GM19452 (cell line): Measurements from ENCODE around the gene PARP16.
"Not testable (repeated sequence)": the region's sequence is repeated elsewhere in the genome, so short reads cannot be mapped to it uniquely, and the experiment has no call there.

ENCODE experiments used
- ATAC-seq: cut with Tn5 transposase; IDR thresholded peaks from one replicate; pipeline ENCODE4 v1.9.1; 2021; ENCODE audit not compliant: unreplicated experiment

Gene PARP16

DNA sequence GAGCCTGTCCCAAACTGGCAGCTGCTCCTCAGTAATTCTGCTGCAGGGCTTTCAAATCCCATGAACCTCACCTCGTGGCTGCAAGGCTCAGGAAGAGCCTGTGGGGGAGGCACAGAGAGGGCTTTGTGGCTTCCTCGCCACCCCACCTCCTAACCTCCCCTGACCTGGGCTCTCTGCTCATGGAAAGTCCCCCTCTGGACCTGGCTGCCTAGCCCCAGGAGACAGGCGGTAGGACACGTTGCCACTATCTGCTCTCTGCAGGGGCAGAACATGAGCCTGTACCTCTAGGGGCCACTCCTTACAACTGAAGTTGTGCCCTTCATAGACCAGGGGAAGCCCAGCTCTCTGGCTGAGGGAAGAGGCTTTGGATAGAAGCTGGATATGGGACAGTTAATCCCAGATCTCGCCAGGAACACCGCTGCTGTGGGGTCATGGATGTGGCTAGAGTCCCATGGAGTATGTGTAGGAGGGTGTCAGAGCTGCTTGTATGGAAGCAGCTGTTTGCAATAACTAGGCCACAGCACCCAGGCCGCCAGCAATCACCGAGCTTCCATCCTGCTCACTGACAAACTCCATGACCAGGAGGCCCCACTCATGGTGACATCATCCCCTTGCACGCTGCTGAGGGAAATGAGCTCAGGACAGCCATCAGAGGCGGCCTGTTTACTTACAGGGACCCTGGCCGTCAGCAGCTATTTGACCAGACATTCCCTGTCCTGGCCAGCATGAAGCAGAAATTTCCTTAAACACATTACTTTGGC lies 41.4 kb downstream of the PARP16 start:
- no peak for ATAC-seq

DNA sequence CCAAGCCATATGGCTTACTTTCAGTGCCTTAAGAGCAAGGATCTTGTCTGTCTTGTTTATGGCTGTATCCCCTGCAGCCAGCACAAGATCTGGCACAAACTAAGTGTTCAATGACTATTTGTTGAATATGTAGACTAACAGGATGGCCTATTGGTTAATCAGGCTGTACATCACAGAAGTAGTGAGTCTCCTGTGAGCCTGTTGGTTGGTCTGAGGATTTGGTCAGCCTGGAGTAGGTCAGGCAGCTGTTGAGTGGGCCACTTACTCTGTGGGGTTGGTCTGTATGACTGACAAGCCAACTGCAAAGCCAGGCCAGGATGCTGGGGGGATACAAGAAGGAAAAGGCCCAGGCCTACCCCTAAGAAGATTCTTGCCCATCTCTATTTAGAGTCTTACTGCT lies 42.0 kb downstream of the PARP16 start:
- no peak for ATAC-seq

DNA sequence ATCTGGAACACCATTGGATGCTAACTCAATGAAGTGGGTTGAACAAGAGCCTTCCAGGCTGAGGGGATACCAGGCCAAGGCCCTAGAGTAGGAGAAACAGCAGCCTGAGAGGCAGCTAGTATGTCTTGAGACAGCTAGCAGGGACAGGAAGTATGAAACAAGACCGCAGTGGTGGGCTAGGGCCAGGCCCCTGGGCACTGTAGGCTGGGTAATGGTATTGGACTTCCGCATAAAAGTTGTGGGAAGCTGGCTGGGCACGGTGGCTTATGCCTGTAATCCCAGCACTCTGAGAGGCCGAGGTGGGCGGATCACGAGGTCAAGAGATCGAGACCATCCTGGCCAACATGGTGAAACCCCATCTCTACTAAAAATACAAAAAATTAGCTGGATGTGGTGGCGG lies 50.2 kb downstream of the PARP16 start:
- ATAC-seq = not testable (repeated sequence)

DNA sequence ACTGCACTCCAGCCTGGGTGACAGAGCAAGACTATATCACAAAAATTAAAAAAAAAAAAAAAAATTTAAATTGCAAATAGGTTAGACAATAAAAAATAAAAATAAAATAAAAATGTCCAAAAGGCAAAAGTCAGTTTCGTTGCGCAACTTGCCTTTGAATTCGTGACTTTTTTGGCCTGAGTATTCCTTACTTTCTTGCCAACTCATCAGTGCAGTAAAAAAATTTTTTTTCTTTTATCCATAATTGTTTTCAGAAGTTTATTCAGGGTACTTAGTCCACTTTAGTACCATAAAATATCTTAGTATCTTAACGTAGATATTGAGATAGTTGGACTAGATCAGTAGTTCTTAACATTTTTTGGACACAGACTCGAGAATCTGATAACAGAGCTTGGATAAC lies 53.0 kb downstream of the PARP16 start:
- no peak for ATAC-seq

DNA sequence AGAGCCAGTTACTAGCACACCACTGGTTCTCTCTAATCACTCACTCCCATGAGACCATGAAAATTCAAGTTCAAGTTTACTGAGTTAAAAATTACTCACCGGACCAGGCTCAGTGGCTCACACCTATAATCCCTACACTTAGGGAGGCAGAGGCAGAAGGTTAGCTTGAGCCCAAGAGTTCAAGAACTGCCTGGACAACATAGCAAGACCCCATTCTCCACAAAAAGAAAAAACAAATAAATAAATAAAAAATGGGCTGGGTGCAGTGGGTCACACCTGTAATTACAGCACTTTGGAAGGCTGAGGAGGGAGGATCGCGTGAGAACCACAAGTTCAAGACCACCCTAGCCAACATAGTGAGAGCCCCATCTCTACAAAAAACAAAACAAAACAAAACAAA lies 54.2 kb downstream of the PARP16 start:
- ATAC-seq = no peak

DNA sequence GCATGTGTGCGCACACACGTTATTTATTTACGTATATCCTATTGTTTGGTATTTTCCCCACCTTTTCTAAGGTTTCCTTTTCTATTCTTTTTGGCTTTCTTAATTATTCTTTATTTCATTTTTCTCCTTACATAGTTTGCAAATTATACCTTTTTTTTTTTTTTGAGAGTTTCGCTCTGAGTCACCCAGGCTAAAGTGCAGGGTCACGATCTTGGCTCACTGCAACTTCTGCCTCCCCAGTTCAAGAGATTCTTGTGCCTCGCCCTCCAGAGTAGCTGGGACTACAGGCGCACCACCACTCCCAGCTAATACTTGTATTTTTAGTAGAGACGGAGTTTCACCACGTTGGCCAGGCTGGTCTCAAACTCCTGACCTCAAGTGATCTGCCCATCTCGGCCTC lies 55.4 kb downstream of the PARP16 start:
- ATAC-seq = no peak

DNA sequence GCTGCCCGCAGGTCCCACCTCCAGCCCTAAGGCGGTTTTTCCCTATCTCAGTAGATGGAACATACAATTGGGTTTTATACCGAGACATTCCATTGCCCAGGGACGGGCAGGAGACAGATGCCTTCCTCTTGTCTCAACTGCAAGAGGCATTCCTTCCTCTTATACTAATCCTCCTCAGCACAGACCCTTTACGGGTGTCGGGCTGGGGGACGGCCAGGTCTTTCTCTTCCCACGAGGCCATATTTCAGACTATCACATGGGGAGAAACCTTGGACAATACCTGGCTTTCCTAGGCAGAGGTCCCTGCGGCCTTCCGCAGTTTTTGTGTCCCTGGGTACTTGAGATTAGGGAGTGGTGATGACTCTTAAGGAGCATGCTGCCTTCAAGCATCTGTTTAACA lies 59.8 kb downstream of the PARP16 start:
- ATAC-seq = not testable (repeated sequence)

DNA sequence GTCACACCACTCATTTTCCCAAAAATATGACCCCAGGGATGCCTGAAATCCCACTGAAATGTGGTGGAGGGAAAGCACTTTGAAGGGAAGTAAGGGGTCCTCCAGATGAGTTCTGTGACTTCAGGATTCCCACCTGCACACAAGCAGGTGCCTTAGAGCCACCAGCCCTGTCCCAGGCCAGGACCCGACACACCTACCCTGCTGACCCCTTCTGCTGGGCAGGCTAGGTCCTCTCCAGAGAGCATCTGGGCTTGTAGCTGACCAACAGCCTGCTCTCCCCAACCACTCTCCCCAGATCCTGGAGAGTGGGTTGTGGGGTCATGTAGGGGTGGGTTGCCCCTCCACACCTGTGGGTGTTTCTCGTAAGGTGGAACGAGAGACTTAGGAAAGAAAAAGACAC lies 60.5 kb downstream of the PARP16 start:
- no peak for ATAC-seq

DNA sequence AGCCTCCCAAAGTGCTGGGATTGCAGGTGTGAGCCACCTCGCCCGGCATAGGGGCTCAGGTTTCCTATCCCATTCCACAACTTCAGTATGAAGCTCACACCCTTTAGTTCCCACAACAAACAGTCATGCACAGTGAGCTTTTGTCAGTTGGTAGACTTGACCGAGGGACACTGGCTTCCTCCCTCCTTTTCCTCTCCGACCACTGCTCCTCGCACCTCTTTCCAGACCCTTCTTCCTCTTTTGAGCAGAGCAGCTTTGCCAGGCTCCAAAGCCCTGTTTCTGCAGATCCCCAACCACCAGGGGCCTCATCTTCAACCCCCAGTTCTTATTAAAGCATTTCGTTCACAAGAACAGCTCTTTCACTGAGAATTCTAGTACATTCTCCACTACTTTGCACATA lies 62.7 kb downstream of the PARP16 start:
- no peak for ATAC-seq

DNA sequence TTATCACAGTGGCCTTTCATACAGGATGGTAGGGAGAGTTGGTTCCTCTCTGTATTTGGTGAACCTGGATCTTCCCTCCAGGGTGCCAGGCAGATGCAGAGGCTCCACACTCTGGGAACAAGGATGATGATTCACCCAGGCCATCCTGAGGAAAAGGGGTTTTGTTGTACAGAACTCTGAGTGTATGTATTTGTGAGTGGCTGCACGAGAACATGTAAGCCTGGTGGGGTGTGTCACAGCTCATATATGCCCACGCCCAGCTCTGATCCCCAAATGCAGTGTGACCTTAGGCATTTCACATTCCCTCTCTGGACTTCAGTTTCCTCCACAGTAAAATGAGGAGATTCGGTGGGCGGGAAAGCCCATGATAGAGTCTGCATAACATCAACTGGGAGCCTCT lies 63.8 kb downstream of the PARP16 start:
- no peak for ATAC-seq

DNA sequence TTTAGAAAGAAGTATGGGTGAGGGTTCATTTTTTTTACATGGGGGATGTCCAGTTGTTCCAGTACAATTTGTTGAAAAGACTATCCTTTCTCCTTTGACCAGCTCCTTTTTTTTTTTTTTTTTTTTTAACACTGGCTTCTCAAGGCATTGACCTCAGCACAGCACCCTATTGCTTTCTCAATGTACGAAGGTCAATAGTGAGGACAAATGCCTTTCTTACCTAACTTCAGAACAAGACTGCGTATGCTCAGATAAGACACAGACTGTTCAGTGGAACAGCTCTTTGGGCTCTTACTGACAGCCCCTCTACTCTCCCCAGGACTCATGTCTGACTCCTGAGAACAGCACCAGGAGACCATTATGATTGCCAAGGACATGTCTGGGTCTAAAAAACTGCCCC lies 65.0 kb downstream of the PARP16 start:
- ATAC-seq = no peak

DNA sequence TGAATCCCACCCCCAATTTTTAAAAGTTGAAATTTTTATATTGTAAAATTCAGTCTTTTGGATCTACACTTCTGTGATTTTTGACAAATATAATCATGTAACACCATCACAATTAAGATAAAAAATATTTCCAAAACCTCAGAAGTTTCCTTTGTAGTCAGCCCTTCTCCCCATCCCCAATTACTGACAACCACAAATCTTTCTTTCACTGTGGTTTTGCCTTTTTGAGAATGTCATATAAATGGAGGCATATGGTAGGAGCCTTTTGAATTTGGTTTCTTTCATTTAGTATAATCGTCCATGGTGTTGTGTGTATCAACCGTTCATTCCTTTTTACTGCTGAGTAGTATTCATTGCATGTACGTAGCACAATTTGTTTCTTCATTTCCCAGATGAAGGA lies 67.5 kb downstream of the PARP16 start:
- no peak for ATAC-seq

DNA sequence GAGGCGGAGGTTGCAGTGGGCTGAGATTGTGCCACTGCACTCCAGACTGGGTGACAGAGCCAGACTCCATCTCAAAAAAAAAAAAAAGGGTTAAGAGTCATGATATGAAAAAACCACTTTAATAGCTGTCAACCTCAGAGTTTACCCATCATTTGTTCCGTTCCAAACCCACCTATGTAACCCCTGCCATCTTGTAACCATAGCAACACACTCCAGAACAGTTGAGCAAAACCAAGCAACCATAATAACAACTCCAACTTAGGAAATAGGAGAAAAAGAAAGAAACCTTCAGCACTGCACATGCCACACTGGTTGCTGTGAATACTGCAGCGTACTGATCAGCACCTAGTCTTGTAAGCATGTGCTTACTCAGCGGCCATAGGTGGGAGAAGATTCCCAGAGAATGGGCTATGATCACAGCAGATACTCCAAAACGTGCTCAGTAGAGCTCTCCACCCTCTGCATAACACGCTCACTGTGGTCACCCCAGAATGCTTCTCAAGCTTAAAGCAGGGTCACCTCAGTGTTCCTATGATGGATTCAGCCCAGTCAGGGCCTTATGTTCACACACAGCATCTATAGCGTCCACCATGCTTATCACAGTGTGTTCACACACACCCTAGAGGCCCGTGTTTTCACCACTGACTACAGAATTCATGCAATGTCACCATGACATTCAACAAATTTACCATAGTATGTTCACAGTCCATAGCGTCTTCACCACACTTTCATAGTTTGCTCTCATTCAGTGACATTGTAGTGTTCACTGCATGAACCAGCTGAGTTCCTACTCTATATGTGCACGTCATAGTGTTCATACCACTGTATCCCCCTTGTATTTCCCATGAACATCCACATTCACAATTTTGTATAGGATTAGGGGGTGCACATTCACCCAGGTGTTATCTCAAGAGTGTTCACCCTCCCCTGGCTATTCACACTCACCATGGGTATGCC lies 68.9 kb downstream of the PARP16 start:
- no peak for ATAC-seq

DNA sequence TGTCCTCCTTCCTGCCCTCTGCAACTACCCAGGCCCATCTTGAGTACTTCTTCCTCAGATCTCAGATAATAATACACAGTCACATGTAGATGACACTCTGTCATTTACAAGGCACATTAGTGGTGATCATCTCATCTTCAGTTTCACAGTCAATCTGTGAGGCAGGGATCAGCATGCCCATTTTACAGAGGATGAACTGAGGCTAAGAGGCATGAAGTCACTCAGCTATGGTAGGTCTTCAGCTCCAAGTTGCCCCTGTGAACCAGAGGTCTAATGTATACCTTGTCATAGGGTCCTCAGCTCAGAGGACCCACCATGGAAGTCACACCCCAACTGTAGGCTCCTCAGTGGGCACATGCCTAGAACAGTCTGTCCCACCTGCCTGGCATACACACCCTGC lies 71.2 kb downstream of the PARP16 start:
- no peak for ATAC-seq

DNA sequence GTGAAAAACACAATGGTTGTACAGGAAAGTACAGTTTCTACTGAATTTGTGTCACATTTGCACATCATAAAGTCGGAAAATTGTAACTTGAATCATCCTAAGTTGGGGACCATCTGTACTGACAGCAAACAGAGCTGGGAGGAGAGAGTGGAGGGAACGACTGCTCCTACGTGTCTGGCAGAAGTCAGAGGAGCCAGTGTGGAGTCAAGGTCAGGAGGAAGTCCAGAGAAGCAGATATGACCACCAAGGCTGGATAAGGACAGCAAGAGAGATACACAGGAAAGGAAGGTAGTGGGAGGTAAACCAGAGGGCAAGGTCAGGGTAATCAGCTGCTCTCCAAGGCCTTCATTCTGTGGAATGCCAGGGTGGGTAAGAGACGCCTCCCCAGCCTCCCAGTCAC lies 72.7 kb downstream of the PARP16 start:
- no peak for ATAC-seq

DNA sequence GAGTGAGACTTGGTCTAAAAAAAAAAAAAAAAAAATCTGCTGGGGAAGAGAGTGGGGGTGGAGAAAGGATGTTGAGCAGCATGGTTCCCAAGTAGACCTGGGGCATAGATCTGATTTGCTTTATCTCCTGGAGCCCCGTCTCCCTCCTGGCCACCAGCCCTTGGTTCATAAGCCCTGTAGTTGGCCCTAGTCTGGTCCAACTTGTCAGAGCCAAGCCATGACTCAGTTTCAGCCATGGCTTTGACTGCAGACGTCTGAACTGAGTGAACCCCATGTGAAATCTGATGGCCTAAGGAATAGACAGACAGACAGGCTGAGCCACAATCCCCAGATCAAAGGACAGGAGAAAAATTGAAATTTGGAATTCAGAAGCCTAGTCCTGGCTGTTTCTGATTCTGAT lies 73.4 kb downstream of the PARP16 start:
- ATAC-seq = no peak

DNA sequence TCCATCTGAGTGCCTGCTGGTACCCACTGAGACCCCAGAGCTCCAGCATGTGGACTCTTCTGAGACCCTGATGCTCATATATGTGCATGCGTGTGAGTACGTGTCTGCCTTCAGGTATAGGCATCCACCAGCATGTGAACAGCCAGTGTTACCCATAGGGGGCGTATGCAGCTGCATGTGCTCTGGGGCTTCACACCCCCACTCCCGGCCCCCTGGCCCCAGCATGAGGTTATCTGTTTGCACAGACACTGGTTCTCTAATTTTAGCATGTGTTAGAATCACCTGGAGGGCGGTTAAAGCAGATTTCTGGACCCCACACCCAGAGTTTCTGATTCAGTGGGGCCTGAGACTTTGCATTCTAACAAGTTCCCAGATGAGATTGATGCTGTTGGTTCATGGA lies 74.6 kb downstream of the PARP16 start:
- no peak for ATAC-seq

DNA sequence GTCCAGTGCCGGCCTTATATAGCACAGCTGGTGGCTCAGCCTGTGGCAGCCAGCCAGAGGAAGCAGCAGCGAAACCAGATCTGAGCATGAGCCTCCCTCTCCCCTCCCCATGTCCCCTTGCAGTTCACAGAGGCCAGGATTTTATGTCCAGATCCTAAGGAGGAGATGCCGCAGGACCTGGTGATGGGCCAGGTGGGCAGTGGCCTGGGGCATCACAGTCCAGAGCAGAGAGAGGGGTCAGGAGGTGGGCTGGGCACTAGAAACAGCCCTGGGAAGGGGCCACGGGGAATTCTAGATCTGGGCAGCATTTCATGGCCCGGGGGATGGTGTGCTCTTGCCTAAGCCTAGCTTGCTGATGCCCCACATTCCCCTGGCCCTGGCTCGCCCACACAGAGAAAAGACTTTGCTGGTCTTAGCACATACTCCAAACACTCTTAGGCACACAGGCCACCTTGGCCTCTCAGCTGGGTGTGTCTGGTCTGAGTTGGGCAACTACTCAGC lies 75.2 kb downstream of the PARP16 start:
- no peak for ATAC-seq

DNA sequence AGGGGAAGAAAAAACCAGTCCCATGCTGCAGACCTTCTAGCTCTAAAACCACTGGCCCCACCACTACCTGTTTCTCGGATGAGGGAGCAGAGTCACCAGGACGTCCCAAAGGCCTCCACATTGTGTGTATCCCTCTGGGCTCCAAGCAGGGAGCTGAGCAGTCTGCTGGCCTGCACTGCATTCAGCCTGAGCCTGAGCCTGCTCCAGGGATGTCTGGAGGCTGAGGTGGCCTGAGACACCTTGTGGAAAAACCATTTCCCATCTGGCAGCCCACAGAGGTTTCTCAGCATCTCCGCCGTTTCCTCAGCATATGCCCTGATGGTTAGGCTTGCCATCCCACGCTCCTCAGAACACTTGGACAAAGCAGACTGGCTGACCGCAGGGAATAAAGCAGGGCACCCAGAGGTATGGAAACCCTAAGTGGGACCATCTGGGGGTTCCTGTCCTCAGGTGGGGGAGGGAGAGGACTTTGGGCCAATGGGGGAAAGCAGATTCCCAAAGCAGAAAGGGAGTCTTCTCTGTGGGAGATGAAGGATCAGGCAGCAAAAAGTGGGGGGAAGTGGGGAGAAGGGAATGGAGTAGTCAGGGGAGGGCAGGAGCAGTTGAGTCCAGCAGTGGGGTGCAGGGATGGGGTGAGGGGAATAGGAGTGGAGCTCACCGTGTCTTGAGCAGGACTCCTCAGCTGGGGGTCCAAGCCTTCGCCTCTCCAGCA lies 75.8 kb downstream of the PARP16 start, which contains the start of gene CILP:
Gene CILP (minus strand): TSS at position 704 of the 712 bp plus-strand sequence. CDS start 1,718 bp downstream, outside the sequence.
- ATAC-seq = no peak

DNA sequence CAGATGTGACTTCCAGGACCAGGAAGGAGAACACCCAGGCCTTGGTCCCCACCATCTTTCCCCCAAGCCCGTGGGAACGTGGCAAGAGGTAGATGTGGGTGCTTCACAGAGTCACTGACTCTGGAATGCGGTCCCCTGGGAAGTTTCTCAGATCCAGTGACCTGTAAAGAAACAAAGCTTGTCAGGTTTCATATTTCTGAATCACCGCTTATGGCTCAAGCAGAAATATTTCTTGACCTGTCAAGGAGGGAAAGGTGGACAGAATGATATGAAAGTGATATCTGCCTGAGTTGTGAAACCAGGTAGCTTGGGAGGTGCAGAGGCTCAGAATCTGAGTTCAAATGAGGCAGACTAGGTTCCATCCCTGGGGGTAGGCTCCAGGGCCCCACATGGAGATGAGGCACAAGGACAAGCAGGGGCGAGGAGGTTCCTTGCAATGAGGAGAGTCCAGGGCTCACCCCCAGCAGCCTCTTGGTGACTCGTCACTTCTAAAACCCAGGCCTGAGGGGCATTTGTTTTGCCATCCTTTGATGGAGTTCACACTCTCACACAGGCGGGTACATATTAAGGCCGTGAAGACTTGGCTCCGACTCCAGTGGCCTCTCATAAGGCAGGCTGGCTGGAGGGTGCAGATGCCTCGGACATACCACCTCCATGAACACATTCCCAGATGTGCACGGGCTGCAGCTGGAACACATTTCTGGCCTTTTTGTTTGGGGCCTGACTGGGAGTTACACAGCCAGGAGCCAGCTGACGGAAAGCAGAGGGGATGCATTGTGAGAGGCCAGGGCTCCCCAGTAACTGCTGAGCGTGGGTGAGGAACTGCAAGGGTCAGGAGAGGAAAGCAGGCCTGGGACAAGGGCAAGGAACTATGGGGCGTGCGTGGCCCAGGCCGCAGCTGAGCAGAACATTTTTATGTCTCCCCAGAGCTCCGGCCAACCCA lies 76.7 kb downstream of the PARP16 start:
- no peak for ATAC-seq
